Stimulated activated CD8-positive, alpha-beta memory T cell treated with anti-CD3 and anti-CD28 coated beads, Interleukin-7, amount 100 ng/mL, for 48 hours (primary cell): ENCODE measurements around the gene BDP1.
"Not testable (repeated sequence)": the region's sequence is repeated elsewhere in the genome, so short reads cannot be mapped to it uniquely, and the experiment has no call there.

ENCODE experiments used
- DNase-seq, 2 donors: peaks; one replicate each; pipeline ENCODE4 v3.0.0-alpha.2; 2020; ENCODE audit warnings: low read depth in 1 of 2; ENCODE audit errors: extremely low read depth in 1 of 2

BDP1 gene

DNA sequence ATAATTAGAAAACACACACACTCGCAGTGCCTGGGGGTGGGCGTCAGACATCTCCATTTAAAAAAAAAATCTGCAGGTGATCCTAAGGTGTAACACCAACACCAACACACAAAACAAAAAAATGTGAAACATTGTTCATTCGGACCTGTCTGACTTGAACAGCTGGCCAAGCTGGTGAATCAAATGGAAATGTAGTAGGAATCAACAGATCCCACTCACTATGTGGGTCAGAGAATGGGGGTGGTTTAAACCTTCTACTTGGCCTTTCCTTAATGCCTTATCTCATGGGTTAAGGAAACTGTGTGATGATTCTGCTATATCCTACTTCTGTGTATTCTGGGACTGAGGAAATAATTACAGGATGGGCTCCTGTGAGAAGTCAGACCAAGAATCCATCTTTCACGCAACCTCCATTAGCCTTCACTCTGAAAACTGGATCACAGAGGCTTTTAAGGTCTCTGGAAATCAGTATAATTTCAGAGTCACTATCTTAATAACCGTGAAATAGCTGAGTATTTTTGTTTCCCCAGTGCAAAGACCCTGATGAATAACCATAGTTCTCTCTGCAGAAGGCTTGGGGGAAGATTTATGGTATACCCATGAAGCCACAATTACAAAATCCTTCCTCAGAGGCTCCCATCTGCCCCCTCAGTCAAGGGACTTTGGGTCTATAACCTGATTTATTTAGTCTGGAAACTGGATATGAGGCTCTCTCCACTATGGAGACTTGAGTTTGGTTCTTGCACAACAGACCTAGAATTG is 114.5 kb downstream of the BDP1 start:
- DNase-seq: no peak

GRCh38 chr5:71571811-71572210 is 116.4 kb downstream of the BDP1 start:
- DNase-seq: not testable (repeated sequence)

- no peak for DNase-seq
Measured at GRCh38 chr5:71573591-71573990, 118.1 kb downstream of the BDP1 start.

GRCh38 chr5:71575588-71575987 is 120.1 kb downstream of the BDP1 start:
- not testable (repeated sequence) for DNase-seq

- DNase-seq: no peak
Measured at GRCh38 chr5:71576241-71576640, 120.8 kb downstream of the BDP1 start.

GRCh38 chr5:71577839-71578238 is 122.4 kb downstream of the BDP1 start:
- DNase-seq: not testable (repeated sequence)

GRCh38 chr5:71582945-71583584 is 127.6 kb downstream of the BDP1 start:
- DNase-seq: no peak

DNA sequence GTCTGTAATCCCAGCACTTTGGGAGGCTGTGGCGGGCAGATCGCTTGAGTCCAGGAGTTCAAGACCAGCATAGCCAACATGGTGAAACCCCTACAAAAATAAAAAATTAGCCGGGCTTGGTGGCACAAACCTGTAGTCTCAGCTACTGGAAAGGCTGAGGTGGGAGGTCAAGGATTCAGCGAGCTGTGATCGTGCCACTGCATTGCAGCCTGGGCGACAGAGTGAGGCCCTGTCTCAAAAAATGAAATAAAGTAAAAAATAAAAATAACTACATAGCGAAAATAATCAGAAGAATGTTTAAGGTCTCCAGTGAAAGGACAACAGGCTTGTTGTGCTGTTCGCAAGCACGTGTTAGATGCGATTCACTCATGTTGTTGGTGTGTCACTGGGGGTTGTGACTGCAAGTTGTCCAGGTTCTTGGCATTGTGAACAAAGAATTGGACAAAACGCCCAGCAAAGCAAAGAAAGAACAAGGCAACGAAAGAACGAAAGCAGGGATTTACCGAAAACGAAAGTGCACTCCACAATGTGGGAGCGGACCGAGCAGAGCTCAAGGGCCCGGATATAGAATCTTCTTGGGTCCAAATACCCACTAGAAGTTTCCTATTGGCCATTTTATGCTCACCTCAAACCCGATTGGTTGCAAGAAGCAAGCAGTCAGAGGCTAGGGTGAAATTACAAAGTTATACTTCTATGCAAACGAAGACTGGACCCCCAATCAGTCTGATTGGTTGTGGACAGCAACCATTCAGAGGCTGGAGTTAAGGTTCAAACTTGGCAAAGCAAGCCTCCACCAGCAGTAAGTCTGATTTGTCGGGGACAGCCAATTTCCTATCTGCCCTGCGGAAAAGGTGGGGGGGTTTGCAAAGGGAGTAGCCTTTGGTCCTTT is 130.8 kb downstream of the BDP1 start:
- no peak for DNase-seq

GRCh38 chr5:71586941-71587765 is 131.7 kb downstream of the BDP1 start, which contains the start of gene MCCC2:
MCCC2 (plus strand) TSS chr5:71587340; CDS start chr5:71587426, 86 bp downstream.
- DNase-seq: peak; percentile 91 to 97

DNA sequence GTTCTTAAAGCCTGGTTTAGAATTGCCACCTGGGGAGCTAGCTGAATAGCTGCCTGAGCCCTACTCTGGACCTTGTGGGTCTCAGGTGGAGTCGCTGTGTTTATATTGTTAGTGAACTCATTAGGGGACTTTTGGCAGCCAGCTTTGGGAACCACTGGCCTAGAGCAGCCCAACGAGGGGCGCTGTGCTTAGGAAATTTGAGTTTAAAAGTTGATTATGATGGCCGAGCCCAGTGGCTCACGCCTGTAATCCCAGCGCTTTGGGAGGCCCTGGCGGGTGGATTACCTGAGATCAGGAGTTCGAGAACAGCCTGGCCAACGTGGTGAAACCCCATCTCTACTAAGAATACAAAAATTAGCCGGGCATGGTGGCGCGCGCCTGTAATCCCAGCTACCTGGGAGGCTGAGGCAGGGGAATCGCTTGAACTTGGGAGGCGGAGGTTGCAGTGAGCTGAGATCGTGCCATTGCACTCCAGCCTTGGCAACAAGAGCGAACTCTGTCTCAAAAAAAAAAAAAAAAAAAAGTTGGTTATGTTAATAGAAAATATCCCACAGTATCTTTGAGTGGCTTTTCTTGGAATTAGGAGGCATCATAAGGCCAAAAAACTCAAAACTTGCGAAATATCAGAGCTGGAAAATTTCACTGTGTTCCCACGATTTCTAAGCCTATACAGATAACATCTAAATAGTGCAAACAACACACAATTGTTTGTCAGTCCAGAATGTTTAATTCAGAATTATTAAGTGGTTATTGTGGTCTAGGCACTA is 132.5 kb downstream of the BDP1 start:
- DNase-seq: no peak

GRCh38 chr5:71588533-71588885 is 133.1 kb downstream of the BDP1 start:
- no peak for DNase-seq

GRCh38 chr5:71589903-71590302 is 134.5 kb downstream of the BDP1 start:
- DNase-seq: no peak

- DNase-seq: no peak
Measured at GRCh38 chr5:71591100-71591499, 135.6 kb downstream of the BDP1 start.

- no peak for DNase-seq
Measured at GRCh38 chr5:71596169-71596568, 140.7 kb downstream of the BDP1 start.

DNA sequence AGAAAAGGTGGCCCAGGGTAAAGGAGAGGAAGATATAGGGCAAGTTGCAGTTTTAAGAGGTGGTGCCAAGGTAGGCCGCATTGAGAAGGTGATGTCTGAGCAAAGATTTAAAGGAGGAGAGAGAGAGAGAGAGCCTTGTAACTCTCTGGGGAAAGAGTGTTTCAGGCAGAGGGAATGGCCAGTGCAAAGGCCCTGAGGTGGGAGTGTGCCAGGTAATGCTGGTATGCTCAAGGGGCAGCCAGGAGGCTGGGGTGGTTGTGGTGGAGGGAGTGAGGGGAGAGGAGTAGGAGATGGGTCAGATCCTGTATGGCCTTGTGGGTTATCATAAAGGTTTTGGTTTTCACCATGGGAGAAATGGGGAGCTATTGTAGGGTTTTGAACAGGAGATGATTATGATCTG is 141.6 kb downstream of the BDP1 start:
- no peak for DNase-seq

- no peak for DNase-seq
Measured at GRCh38 chr5:71600783-71601182, 145.3 kb downstream of the BDP1 start.

- peak; percentile 37 to 66 for DNase-seq
Measured at GRCh38 chr5:71601222-71602026, 146.0 kb downstream of the BDP1 start.

DNA sequence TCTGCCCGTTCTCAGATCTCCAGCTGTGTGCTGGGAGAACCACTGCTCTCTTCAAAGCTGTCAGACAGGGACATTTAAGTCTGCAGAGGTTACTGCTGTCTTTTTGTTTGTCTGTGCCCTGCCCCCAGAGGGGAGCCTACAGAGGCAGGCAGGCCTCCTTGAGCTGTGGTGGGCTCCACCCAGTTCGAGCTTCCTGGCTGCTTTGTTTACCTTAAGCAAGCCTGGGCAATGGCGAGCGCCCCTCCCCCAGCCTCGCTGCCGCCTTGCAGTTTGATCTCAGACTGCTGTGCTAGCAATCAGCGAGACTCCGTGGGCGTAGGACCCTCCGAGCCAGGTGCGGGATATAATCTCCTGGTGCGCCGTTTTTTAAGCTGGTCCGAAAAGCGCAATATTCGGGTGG is 154.5 kb downstream of the BDP1 start:
- DNase-seq: not testable (repeated sequence)

DNA sequence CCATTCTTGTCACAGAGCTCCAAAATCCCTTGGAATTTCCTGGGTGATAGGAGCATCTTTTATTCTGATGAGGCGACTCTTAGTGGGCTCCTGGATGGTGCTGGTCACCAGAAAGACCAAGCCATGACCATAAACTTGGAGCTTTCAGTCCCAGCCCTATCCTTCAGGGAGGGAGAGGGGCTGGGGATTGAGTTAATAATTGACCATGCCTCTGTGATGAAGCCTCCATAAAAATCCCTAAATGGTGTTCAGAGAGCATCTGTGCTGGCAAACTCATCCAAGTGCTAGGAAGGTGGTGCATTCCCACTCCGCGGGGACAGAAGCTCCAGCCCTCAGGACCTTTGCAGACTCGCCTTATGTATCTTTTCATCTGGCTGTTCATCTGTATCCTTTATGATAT is 160.4 kb downstream of the BDP1 start:
- no peak for DNase-seq
